ENCODE data around the gene DGKD.

DGKD gene

DNA sequence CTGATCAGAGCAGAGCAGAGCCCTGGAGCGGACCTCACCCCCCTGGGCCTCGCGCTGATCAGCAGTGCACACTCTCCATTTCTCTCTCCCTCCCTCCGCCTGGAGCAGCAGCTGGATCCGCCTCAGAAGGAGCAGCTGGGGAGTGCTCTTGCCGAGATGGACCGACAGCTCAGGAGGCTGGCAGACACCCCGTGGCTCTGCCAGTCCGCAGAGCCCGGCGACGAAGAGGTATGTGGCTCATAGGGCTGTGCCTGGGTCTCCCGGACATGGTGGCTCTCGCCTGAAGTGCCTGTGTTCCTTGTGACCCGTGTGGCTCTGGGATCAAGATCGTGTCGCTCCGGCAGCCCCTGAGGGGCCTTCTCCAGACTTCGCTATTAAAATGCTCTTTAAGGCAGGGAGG, 109.8 kb downstream of the DGKD start:
- DNase-seq (ENCODE audit: low read depth) = no peak
- H3K4me3 ChIP-seq (ENCODE audit: low read depth, low read length) = no peak overlapping the region
- TF ChIP-seq, protein P1, sequence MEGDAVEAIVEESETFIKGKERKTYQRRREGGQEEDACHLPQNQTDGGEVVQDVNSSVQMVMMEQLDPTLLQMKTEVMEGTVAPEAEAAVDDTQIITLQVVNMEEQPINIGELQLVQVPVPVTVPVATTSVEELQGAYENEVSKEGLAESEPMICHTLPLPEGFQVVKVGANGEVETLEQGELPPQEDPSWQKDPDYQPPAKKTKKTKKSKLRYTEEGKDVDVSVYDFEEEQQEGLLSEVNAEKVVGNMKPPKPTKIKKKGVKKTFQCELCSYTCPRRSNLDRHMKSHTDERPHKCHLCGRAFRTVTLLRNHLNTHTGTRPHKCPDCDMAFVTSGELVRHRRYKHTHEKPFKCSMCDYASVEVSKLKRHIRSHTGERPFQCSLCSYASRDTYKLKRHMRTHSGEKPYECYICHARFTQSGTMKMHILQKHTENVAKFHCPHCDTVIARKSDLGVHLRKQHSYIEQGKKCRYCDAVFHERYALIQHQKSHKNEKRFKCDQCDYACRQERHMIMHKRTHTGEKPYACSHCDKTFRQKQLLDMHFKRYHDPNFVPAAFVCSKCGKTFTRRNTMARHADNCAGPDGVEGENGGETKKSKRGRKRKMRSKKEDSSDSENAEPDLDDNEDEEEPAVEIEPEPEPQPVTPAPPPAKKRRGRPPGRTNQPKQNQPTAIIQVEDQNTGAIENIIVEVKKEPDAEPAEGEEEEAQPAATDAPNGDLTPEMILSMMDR (IDR thresholded peaks at IDR 0.05; ENCODE audit: insufficient read depth, low read depth, low read length, missing control alignments) = no peak

DNA sequence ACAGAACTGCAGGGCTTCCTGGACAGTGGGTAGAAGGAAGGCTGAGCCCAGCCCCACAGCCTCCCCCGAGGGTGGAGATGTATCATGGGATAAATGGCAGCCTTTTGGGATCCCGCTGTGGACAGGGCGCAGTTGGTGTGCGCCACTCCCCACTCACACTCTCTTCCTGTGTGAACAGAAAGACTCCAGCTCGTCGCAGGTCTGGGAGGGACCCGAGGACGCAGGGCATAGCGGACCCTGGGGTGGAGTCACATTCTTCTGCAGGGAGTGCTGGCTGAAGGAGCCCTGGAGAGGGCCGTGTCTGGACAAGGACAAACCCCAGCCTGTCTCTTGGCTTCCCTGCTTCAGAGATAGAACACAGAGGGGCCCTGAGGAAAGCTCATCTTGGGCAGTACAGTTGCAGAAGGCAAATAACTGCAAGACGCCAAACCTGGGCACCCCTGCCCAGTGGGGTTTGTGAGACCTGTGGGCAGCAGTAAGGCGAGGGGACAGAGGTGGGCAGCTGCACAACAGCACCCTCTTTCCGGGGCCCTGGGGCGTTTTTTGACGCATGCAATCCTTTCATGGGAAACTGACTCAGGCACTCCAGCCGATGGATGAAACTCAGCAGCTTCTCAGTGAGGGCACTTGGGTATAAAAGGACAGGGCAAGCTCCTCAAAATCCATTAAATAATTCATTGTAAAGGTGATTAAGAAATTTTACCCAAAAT, 110.4 kb downstream of the DGKD start:
- no peak overlapping the region for H3K4me3 ChIP-seq (ENCODE audit: low read depth, low read length)
- TF ChIP-seq, protein P1 (IDR thresholded peaks at IDR 0.05; ENCODE audit: insufficient read depth, low read depth, low read length, missing control alignments) = no peak
- no peak for DNase-seq (ENCODE audit: low read depth)

DNA sequence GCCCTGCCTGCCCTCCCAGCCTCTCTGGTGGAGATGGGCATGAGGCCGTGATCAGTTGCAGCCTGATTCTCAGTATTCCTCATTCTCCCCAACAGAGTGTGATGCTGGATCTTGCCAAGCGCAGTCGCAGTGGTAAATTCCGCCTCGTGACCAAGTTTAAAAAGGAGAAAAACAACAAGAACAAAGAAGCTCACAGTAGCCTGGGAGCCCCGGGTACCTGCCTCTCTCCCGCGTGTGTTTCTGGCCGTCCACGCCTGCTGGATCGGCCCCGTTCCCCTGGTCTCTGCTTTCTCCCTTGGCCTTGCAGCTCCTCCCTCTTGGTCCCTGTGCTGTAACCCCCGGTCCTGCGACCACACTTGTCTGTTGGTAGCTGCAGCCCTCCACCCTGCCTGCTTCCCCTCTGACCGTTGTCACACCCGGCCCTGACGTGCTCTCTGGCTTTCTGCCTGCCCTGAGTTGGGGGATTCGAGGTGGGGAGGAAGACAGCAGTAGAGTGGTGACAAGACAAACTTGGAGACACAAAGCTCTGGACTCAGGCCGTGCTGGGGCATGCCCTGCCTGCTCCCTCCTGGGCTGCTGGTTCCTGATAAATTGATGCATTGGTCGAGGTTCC, 112.8 kb downstream of the DGKD start:
- no peak for DNase-seq (ENCODE audit: low read depth)
- no peak overlapping the region for H3K4me3 ChIP-seq (ENCODE audit: low read depth, low read length)
- TF ChIP-seq, protein P1 (IDR thresholded peaks at IDR 0.05; ENCODE audit: insufficient read depth, low read depth, low read length, missing control alignments) = no peak

DNA sequence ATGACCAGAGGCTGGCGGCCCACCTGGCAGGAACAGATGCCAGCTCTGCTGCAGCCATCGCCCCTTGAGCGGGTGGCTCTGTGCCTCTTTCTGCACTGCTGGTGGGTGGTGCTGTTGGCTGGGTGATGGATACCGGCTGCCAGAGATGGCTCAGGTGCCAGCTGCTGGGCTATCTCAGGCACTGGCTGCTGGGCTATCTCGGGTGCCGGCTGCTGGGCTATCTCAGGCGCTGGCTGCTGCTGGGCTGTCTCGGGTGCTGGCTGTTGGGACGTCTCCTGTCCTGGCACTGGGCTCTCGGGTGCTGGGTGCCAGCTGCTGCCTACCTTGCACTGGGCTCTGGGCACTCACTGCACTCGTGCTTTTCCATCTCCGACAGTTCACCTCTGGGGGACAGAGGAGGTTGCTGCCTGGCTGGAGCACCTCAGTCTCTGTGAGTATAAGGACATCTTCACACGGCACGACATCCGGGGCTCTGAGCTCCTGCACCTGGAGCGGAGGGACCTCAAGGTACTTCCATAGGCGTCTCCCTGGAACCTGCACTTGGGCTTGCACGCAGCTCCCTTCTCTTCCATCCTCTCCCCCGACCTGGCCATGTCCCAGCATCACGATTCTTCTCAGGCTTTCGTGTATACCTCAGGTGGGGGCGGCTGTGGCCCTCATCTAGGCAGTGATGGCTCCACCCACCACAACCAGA, 113.9 kb downstream of the DGKD start:
- no peak for DNase-seq (ENCODE audit: low read depth)
- TF ChIP-seq, protein P1 (IDR thresholded peaks at IDR 0.05; ENCODE audit: insufficient read depth, low read depth, low read length, missing control alignments) = no peak
- H3K4me3 ChIP-seq (ENCODE audit: low read depth, low read length) = no peak overlapping the region

DNA sequence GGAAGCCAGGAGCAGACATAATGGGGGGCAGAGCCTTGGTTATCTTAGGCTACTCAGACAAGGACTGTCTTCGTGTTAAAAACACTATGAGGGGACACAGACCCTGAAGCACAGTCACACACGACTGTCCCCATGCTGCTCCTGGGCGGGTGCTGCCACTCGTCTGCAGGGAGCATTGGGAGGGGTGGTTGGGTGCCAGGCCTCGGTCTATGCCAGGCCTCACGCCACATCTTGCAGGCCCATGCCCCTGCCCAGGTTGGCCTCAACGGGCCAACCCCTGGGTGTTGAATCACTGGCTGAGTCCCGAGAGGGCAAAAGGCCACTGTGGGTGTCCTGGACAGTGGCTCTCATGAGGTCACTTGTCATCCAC, 114.4 kb downstream of the DGKD start:
- DNase-seq (ENCODE audit: low read depth) = no peak
- no peak overlapping the region for H3K4me3 ChIP-seq (ENCODE audit: low read depth, low read length)
- TF ChIP-seq, protein P1 (IDR thresholded peaks at IDR 0.05; ENCODE audit: insufficient read depth, low read depth, low read length, missing control alignments) = no peak

DNA sequence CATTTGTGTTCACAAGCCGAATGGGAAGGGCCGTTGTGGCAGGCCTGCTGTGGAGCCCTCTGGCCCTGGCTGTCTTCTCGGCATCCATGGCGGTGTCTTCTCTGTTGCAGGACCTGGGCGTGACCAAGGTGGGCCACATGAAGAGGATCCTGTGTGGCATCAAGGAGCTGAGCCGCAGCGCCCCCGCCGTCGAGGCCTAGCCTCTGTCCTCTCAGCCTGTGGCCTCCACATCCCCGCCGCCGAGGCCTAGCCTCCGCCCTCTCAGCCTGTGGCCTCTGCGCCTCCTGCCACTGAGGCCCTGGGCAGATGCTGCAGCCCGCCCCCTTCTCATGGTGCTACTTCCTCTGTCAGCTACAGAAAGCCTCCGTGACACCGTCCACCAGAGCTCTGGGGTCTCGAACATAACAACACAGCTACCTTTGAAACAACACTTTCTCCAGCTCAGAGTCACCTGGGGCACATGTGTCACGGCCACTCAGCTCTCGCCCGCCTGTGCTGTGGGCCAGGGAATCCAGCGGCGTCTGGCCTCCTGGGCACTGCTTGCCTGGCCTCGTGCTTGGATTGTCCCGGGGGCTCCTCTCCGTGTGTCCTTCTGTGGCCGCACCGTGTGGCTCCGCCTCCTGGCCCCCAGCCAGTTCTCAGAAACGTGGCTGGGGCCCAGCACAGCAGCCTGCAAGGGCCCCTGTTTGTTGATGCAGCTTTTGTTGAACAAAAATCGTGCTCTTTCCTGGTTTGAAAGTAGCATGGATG, 115.1 kb downstream of the DGKD start:
- no peak for DNase-seq (ENCODE audit: low read depth)
- no peak overlapping the region for H3K4me3 ChIP-seq (ENCODE audit: low read depth, low read length)
- TF ChIP-seq, protein P1 (IDR thresholded peaks at IDR 0.05; ENCODE audit: insufficient read depth, low read depth, low read length, missing control alignments) = no peak
